ENCODE measurements around the gene CACNA2D4. TPM values are rescaled to one million over a fixed set of nuclear protein-coding genes. Genes with fewer than 3 reads are reported as not detected.

Gene CACNA2D4
- total RNA-seq, 1 experiment from 2014 or later = not detected

DNA sequence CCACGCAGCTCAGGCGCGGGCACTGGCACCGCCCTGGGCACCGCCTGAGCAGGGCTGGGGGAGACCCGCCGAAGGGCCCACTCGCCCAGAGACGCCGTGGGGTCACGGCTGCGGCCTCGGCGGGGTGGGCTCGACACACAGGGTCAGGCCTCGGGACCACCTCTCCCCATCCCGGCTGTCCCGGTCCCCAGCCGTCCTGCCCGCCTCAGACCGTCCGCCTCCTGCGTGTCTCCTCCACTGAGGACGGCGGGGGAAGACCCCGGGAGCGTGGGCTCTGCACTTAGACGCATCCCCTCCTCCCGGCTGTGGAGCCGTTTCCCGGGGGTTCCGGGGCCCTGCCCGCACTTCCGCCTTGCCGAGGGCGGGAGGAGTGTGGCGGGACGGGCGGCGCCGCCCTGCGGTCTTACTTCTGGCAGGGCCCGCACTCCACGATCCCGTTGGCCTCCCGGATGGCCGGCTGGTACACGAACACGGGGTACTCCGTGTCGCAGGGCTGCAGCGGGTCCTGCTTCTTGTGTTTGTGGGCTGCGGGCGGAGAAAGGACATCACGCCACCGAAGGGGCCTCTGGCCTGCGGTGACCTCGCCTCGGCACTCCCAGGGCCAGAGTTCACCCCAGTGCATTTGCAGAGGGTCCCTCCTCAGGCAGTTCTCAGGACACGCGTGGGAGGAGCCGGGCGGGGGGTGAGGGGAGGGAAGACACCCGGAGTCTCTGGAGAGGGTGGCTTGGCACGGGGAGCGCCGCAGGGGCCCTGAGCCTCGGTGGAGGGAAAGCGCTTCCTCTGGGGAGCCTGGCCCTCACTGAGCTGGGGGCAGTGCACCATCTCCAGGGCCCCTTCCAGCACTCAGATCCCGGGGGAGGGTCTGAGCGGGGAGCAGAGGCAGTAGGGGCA lies 121.2 kb downstream of the CACNA2D4 start:
- in situ Hi-C loops (cut with HindIII; ENCODE audit: low pct_unique_long_range_greater_than_20kb, low sequenced_read_pairs) = loop anchor here (25.0 kb wide), 1 partner anchor 135 kb away; no protein-coding TSS in a partner anchor
- DNase-seq (ENCODE audit: low read depth, low spot score) = no peak

DNA sequence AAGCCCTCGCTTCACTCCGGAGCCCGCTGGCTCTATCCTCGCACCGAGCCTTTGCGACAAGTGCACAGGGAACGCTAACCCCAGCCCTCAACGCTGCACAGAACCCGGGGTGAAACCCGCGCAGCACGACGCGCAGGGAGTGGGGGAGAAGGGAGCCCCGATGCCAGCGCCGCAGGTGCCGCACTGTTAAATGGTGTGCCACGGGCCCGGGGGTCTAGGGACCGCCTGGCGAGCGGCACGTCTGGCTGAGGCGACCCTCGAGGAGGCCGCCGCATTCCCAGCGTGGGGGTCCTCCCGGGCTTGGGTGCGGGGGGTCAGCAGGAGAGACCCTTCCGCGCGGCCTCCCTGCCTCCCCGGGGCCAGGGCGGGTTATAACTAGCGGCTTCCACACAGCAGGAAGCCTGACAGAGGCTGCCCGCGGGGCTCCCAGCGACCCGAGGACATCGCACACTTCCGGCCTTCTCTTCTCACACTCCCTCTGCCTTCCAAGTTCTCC lies 121.9 kb downstream of the CACNA2D4 start:
- no peak for DNase-seq (ENCODE audit: low read depth, low spot score)
- in situ Hi-C loops (cut with HindIII; ENCODE audit: low pct_unique_long_range_greater_than_20kb, low sequenced_read_pairs) = loop anchor here (25.0 kb wide), 1 partner anchor 134 kb away; no protein-coding TSS in a partner anchor

DNA sequence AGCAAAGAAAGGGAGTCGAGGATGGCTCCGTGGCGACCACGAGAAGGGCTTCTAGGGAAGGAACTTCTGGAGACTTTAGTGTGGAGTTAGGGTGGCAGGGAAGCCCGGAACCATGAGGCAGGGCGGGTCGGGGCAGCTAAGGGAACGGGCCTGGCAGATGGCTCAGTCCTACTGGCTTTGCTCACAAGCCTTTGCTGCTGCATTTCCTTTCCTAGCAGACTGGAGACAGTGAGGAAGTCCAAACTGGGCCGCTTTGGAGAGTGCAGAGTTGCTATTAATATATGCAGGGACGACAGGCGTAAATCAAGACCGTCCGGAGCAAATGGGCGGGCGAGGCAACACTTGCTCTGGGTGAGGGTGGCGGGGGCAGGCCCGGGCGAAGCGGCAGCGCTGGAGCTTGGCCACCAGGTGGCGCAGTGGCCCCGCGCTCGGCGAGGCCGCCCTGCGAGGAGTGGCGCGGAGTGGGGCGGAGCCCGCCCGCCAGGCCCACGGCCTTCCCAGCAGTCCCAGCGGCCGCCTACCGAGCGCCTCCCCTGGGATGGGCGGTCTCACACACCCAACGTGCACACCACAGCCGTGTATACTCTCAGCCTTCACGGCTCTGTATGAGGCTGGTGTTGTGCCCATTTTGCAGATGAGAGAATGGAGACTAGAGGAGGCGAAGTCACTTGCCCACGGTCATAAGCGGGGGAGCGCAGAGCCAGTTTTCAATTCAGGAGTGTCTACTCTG lies 122.5 kb downstream of the CACNA2D4 start:
- in situ Hi-C loops (cut with HindIII; ENCODE audit: low pct_unique_long_range_greater_than_20kb, low sequenced_read_pairs) = loop anchor here (25.0 kb wide), 1 partner anchor 134 kb away; no protein-coding TSS in a partner anchor

DNA sequence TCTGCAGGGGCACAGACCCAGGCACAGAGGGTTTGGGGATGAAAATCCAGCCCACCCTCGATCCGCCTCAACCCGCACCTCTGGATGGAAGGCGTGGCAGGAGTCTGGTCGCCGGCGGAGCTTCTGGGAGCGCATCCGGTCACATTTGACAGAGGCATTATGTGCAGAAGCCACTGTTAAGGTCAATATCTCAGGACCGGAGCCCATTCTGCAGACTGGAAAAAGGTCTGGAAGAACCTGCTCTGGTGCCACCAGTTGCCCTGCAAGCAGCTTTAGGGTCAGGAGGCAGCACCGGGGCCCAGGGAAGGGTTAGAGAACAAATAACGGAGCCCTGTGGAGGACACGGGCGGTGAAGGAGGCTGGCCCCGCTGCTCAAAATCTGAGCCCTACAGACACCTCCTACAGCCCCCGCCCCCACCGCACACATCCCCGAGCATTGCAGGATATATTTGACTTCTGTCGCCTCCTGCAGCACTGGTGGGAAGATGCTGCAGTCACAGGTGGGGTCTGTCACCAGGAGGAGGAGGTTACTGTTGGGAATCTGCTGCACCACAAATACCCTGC lies 123.1 kb downstream of the CACNA2D4 start:
- in situ Hi-C loops (cut with HindIII; ENCODE audit: low pct_unique_long_range_greater_than_20kb, low sequenced_read_pairs) = loop anchor here (25.0 kb wide), 1 partner anchor 133 kb away; no protein-coding TSS in a partner anchor
- DNase-seq (ENCODE audit: low read depth, low spot score) = no peak

More for the DNA sequence above, 122.5 kb downstream of the CACNA2D4 start:
- peak; percentile 87 for DNase-seq (ENCODE audit: low read depth, low spot score)

DNA sequence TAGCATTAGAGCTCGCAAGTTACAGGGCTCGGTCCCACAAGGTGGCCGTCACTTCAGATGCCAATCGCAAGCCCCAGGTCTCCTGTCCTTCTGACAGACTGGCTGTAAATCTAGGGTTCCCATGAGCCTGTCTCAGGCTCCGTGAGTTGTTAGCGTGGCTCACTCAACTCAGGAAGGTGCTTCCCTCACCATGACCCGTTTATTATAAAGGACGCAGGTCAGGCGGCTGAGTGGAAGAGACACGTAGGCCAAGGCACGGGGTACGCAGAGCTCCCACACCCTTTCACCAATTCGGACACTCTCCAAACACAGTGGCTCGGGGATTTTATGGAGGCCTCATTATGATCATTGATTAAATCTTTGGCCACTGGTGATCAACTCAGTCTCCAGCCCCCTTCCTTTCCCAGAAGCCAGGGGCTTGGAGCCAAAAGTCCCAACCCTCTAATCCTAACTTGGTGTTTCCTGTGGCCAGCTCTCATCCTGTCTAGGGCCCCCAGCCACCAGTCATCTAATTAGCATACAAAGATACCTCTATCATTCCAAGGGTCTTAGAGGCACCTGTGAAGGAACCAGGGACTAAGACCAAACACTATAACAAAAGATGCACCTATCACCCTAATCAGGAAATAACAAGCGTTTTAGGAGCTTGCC lies 123.9 kb downstream of the CACNA2D4 start:
- no peak for DNase-seq (ENCODE audit: low read depth, low spot score)
- in situ Hi-C loops (cut with HindIII; ENCODE audit: low pct_unique_long_range_greater_than_20kb, low sequenced_read_pairs) = loop anchor here (25.0 kb wide), 1 partner anchor 132 kb away; no protein-coding TSS in a partner anchor

DNA sequence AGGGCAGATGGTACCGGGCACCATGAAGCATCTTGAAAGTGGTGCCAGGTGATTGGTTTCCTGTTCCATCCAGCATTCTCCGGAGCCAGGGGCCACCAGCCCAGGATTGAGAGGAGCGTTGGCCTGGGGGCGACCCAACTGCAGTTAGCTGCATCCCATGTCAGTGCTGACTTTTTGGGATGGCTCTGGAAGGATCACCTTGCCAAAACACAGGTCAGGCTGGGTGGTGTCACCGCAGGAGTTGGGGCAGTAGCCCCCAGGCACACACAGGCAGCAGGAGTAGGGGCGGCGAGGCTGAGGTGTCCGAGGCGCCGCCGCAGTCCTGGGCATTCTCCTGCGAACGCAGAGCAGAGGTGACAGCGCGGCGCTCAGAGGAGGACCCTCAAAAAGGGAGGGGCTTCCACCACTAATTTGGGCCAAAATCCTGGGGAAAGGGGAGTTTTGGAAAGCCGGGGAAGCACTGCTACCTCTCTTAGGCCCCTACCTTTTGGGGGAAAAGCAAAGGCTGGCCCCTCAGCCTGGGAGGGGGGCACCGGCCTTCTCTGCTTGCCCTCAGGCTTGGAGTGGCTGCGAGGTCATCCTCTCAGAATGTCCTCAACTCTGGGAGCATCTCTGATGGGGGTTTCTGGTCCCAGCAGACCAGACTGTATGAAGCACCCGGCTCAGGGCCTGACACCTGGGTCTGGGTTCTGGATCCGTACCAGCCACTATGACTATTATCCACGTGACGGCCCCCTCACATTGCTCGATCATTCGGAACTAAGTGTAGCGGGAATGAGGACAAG lies 124.8 kb downstream of the CACNA2D4 start:
- in situ Hi-C loops (cut with HindIII; ENCODE audit: low pct_unique_long_range_greater_than_20kb, low sequenced_read_pairs) = loop anchor here (25.0 kb wide), 1 partner anchor 131 kb away; no protein-coding TSS in a partner anchor
- DNase-seq (ENCODE audit: low read depth, low spot score) = no peak

DNA sequence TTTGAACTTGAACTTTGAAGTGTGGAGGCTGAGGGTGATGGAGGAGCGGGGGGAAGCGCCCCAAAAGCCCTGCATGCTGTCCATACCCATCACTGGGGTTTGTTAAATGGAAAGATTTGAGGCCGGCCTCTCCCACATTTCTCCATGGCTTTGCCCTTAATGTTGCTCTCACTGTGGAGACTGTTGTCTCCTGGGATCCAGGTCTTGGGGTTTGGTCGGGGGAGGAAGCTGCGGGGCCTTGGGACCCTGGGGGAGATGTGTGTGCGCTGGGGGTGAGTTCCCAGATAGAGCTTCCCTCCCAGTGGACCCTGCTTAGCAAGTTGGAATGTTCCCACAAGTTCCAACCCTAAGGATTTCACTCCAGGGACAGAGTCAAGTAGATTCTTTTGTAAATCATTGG lies 126.0 kb downstream of the CACNA2D4 start:
- no peak for DNase-seq (ENCODE audit: low read depth, low spot score)
- in situ Hi-C loops (cut with HindIII; ENCODE audit: low pct_unique_long_range_greater_than_20kb, low sequenced_read_pairs) = loop anchor here (25.0 kb wide), 1 partner anchor 130 kb away; no protein-coding TSS in a partner anchor

DNA sequence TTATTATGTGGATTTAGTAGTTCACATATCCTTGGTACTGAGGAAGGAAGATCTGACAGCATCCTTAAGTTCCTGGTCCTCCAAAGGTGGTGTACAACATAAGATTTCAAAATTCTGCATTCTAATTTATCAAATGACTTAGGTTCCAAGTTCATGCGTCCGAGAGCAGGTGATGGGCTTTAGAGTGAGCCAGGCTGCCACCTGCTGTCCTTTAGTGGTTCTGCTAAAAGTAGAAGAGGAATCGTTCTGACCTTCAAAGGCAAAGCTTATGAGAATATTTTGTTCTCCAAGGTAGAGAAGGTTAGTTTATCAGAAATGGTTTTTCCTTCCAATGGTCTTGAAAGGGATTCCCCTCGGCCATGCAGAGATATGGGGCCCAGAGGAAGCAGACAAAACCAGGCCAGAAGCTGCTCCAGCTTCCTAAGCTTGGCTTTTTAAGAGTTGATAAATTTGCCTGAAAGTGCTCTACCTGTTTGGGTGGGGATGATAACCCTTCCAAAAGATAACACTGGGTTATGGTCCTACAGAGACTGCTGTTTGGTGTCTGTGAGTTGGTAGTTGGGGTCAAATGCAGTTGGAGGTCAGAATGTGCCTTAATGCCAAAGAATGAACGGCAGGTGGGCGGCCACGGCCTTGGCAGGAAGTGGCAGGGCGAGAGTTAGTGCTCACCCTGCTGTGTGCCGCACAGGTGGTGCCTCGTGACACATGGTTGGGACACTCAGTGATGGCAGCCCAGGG lies 127.2 kb downstream of the CACNA2D4 start:
- DNase-seq (ENCODE audit: low read depth, low spot score) = peak; percentile 80
- in situ Hi-C loops (cut with HindIII; ENCODE audit: low pct_unique_long_range_greater_than_20kb, low sequenced_read_pairs) = loop anchor here (25.0 kb wide), 1 partner anchor 129 kb away; no protein-coding TSS in a partner anchor

DNA sequence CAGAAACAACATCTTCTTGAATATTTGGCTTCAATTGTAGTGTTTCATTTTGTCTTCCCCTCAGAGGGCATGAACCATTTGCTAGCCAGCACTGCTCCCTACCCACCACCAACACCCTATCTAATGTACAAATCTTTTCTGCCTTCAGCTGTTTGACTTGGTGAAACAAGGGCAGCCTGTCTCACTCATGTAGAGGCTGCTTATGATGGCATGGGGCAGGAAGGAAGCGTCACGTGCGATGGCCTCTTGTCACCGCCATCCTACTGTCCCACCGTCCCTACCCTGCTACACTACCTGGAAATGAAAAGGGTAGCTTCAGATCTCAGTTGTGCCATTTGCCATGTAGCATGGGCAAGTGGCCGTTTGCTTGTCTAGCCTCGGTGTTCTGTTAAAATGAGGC lies 128.0 kb downstream of the CACNA2D4 start:
- DNase-seq (ENCODE audit: low read depth, low spot score) = peak; percentile 26
- in situ Hi-C loops (cut with HindIII; ENCODE audit: low pct_unique_long_range_greater_than_20kb, low sequenced_read_pairs) = loop anchor here (25.0 kb wide), 1 partner anchor 128 kb away; no protein-coding TSS in a partner anchor

DNA sequence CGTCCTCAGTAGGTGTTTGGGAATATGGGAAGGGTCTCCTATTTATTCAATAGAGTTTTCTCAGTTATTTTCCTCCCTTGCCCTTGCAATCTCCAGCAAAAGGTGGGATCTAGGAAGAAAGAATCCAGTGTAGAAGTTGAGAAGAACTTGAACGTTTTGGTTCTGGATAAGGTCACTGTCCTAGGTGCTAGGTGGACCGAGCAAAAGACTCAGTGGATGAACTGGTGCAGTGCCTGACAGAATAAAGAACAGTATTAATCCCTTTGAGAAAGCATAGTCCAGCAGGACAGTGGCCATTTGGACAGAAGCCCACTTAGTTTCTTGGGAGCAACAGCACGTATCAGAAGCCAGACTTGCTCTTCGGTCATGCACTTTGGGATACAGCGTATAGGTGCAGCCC lies 130.7 kb downstream of the CACNA2D4 start:
- in situ Hi-C loops (cut with HindIII; ENCODE audit: low pct_unique_long_range_greater_than_20kb, low sequenced_read_pairs) = loop anchor here (25.0 kb wide), 1 partner anchor 125 kb away; no protein-coding TSS in a partner anchor
- no peak for DNase-seq (ENCODE audit: low read depth, low spot score)

DNA sequence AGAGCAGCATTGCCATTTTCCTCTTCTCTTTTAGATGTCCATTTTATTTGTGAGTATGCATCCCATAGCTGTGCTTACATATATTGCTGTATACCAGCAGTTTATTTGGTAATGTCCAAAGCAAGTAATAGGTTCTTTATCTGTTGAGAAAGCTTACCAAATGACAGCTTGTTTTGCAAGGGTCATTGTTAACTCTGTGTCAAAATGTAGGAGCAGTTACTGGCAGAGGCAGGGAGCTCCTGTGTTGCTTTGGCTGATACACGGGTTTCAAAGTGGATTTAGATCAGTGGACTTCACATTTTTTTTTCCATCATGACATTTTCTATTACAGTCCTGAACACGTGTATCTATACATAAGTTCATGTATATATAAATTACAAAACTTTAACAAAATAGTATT lies 136.2 kb downstream of the CACNA2D4 start:
- DNase-seq (ENCODE audit: low read depth, low spot score) = no peak
- in situ Hi-C loops (cut with HindIII; ENCODE audit: low pct_unique_long_range_greater_than_20kb, low sequenced_read_pairs) = loop anchor here (25.0 kb wide), 1 partner anchor 120 kb away; no protein-coding TSS in a partner anchor

DNA sequence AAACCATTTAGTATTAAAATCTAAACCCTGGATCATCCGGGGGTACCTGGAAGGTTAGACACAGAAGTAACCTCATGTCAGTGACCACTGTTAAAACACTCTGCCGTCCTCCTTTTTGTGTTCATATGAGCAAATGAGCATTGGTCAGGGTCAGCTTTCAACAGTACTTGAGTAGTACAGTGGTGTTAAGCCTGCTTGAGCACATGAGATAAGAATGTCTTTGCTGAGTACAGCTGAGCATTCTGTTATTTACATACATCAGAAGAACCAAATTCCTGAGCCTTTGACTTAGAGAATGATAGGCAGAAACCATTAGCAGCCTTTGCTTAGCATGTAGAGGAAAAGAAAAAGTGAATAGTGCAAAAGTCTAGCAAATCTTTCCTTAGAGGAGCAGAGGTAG lies 136.7 kb downstream of the CACNA2D4 start:
- in situ Hi-C loops (cut with HindIII; ENCODE audit: low pct_unique_long_range_greater_than_20kb, low sequenced_read_pairs) = loop anchor here (25.0 kb wide), 1 partner anchor 119 kb away; no protein-coding TSS in a partner anchor
- DNase-seq (ENCODE audit: low read depth, low spot score) = no peak

DNA sequence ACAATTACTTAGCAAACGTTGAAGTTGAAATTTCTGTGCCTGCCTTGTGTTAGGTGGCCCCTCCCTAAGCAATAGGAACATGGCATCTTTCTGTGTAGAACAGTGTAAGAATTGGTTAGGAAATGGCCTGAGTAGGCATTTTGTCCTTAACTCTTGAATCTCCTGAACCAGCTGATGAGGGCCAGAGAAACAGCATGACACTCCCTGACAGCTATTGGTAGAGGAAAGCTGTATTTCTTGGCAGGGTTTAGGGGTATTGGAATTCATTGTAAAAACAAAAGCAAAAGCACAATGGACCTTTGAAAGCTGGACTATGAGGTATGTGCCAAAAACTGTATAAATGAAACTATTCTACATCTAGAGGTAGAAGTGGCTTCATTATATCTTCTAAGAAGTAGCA lies 138.7 kb downstream of the CACNA2D4 start:
- in situ Hi-C loops (cut with HindIII; ENCODE audit: low pct_unique_long_range_greater_than_20kb, low sequenced_read_pairs) = loop anchor here (25.0 kb wide), 1 partner anchor 117 kb away; no protein-coding TSS in a partner anchor
- DNase-seq (ENCODE audit: low read depth, low spot score) = peak; percentile 70

DNA sequence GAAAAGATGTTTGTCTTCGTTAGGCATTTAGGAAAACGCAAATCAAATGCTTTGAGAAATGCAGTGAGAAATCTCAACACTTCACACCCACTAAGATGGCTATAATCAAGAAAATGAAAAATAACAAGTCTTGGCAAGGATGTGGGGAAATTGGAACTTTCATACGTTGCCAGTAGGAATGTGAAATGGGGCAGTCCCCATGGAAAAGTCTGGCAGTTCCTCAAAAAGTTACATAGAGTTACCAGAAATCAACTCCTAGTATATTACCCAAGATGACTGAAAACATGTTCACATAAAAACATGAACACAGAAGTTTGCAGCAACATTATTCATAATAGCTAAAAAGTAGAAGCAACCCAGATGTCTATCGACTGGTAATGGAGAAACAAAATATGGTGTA lies 139.5 kb downstream of the CACNA2D4 start:
- DNase-seq (ENCODE audit: low read depth, low spot score) = no peak

DNA sequence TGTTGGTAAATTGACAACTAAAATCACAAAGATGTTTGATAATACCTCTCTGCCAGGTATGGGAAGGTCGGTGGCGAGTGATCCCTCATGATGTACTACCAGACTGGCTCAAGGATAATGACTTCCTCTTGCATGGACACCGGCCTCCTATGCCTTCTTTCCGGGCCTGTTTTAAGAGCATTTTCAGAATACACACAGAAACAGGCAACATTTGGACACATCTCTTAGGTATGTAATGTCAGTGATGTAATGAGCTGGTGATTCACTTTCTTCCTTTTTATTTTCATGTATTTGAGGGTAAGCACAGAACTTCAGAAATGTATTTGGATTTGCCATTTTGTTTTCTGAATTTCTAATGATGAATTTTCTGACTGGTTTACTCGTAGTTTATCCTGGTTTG lies 140.7 kb downstream of the CACNA2D4 start:
- DNase-seq (ENCODE audit: low read depth, low spot score) = no peak

More for the DNA sequence above, 139.5 kb downstream of the CACNA2D4 start:
- in situ Hi-C loops (cut with HindIII; ENCODE audit: low pct_unique_long_range_greater_than_20kb, low sequenced_read_pairs) = loop anchor here (25.0 kb wide), 1 partner anchor 117 kb away; no protein-coding TSS in a partner anchor

More for the DNA sequence above, 140.7 kb downstream of the CACNA2D4 start:
- in situ Hi-C loops (cut with HindIII; ENCODE audit: low pct_unique_long_range_greater_than_20kb, low sequenced_read_pairs) = loop anchor here (25.0 kb wide), 1 partner anchor 115 kb away; no protein-coding TSS in a partner anchor
